ENCODE results near the gene CBFA2T2.
"Not testable (repeated sequence)": the region's sequence is repeated elsewhere in the genome, so short reads cannot be mapped to it uniquely, and the experiment has no call there.

The CBFA2T2 gene

DNA sequence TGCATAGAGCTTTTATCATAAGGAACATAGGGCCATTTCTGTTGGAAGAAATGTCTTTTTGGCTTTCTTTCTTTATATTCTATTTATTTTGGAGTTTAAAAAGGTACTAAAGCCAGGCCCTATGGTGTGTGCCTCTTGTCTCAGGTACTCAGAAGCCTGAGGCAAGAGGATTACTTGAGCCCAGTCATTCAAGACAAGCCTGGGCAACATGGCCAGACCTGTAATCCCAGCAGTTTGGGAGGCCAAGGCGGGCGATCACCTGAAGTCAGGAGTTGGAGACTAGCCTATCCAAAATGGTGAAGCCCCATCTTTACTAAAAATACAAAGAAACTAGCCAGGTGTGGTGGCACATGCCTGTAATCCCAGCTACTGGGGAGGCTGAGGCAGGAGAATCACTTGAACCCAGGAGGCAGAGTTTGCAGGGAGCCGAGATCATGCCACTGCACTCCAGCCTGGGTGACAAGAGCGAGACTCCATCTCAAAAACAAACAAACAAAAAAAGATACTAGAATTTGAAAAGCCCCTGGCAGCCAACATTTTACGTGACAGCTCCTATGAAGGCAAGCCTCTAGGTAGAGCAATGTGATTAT lies 80.0 kb downstream of the CBFA2T2 start:
- Histone ChIP-seq H3K27me3 (ENCODE audit: insufficient read depth, insufficient read length) (no peaks in the 10 kb centered on the region), H3K9ac (ENCODE audit: insufficient read length, low read depth) (no peak overlapping the region), H3K4me3 (ENCODE audit: insufficient read length, low read depth) (no peak overlapping the region), H3K4me1 (ENCODE audit: insufficient read depth, insufficient read length) (peaks cover 5% of the 10 kb centered on the region), H3K9me3 (ENCODE audit: insufficient read depth, low read length) (peaks cover 9% of the 10 kb centered on the region), H3K36me3 (ENCODE audit: insufficient read depth, insufficient read length, low read length) (no peaks in the 10 kb centered on the region)
- DNase-seq (ENCODE audit: low read depth, low spot score), result no peak
- TF ChIP-seq YY1 (IDR thresholded peaks at IDR 0.05; ENCODE audit: insufficient read depth, insufficient read length), result no peak
- no peak for TF ChIP-seq SUZ12 (IDR thresholded peaks at IDR 0.05; ENCODE audit: extremely low read depth, insufficient read depth, insufficient read length)
- TF ChIP-seq ZNF274 (IDR thresholded peaks at IDR 0.05; ENCODE audit: low read depth, low read length), result no peak

DNA sequence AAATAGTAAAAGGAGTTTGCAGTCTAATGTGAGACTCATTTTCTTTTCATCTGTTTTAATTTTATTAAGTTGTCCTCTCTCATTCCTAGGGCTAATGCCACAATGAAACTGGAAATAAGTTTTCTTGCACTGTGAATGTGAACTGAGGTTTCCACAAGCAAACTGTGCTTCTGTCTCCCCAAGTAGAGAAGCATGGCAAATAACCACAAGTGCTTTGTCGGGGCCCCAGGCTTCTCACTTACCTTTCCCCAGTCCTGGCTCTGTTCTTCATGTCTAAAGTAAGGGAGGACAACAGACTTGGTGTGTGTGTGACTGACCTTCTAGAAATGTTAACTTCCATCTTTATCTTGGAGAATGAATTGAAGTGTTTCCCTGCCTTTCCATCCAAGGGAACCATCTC lies 80.8 kb downstream of the CBFA2T2 start:
- no peak for DNase-seq (ENCODE audit: low read depth, low spot score)

DNA sequence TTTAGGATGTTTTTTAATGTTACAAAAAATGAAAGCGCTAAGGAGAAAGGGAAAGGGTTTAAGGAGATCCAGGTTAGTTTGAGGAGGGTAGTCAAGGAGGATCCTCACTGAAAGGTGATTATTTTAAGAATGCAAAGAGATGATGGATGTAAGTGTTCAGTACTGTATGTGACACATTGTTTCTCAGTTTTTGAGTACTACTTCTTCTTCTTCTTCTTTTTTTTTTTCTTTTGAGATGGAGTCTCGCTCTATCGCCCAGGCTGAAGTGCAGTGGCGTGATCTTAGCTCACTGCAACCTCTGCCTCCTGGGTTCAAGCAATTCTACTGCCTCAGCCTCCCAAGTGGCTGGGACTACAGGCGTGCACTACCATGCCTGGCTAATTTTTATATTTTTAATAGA lies 83.4 kb downstream of the CBFA2T2 start:
- H3K27me3 ChIP-seq (ENCODE audit: insufficient read depth, insufficient read length); DNase-seq (ENCODE audit: low read depth, low spot score); H3K9ac ChIP-seq (ENCODE audit: insufficient read length, low read depth); H3K36me3 ChIP-seq (ENCODE audit: insufficient read depth, insufficient read length, low read length); H3K4me1 ChIP-seq (ENCODE audit: insufficient read depth, insufficient read length); H3K9me3 ChIP-seq (ENCODE audit: insufficient read depth, low read length); H3K4me3 ChIP-seq (ENCODE audit: insufficient read length, low read depth): not testable (repeated sequence)

More for the DNA sequence above, 80.8 kb downstream of the CBFA2T2 start:
- no peak overlapping the region for H3K9ac ChIP-seq (ENCODE audit: insufficient read length, low read depth)
- H3K9me3 ChIP-seq (ENCODE audit: insufficient read depth, low read length), result peaks cover 9% of the 10 kb centered on the region
- H3K27me3 ChIP-seq (ENCODE audit: insufficient read depth, insufficient read length), result no peaks in the 10 kb centered on the region
- peaks cover 5% of the 10 kb centered on the region for H3K4me1 ChIP-seq (ENCODE audit: insufficient read depth, insufficient read length)
- H3K36me3 ChIP-seq (ENCODE audit: insufficient read depth, insufficient read length, low read length), result no peaks in the 10 kb centered on the region
- TF ChIP-seq ZNF274 (IDR thresholded peaks at IDR 0.05; ENCODE audit: low read depth, low read length) (no peak), YY1 (IDR thresholded peaks at IDR 0.05; ENCODE audit: insufficient read depth, insufficient read length) (no peak), SUZ12 (IDR thresholded peaks at IDR 0.05; ENCODE audit: extremely low read depth, insufficient read depth, insufficient read length) (no peak)
- no peak overlapping the region for H3K4me3 ChIP-seq (ENCODE audit: insufficient read length, low read depth)

DNA sequence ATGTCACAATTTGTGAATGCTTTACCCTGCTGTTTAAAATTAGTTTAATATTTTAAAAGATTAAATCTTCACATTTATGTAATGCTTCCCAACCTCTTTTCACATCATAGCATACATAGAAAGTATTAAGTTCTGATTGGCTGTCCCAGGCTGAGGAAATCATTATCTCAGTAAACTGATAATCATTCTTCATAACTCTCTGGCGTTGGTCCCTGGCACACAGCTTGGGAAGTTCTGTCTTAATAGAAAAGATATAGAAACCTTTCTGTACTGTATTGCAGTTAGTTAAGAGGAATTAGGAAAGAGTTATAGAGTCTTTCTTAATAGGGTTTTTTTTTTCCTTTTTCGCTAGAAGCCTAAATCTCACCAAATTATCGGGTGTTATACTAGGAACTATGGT lies 85.4 kb downstream of the CBFA2T2 start:
- Histone ChIP-seq H3K27me3 (ENCODE audit: insufficient read depth, insufficient read length) (no peaks in the 10 kb centered on the region), H3K9me3 (ENCODE audit: insufficient read depth, low read length) (peaks cover 9% of the 10 kb centered on the region), H3K4me1 (ENCODE audit: insufficient read depth, insufficient read length) (no peaks in the 10 kb centered on the region), H3K36me3 (ENCODE audit: insufficient read depth, insufficient read length, low read length) (no peaks in the 10 kb centered on the region), H3K9ac (ENCODE audit: insufficient read length, low read depth) (no peak overlapping the region), H3K4me3 (ENCODE audit: insufficient read length, low read depth) (no peak overlapping the region)
- no peak for DNase-seq (ENCODE audit: low read depth, low spot score)
- TF ChIP-seq ZNF274 (IDR thresholded peaks at IDR 0.05; ENCODE audit: low read depth, low read length) (no peak), YY1 (IDR thresholded peaks at IDR 0.05; ENCODE audit: insufficient read depth, insufficient read length) (no peak), SUZ12 (IDR thresholded peaks at IDR 0.05; ENCODE audit: extremely low read depth, insufficient read depth, insufficient read length) (no peak)

DNA sequence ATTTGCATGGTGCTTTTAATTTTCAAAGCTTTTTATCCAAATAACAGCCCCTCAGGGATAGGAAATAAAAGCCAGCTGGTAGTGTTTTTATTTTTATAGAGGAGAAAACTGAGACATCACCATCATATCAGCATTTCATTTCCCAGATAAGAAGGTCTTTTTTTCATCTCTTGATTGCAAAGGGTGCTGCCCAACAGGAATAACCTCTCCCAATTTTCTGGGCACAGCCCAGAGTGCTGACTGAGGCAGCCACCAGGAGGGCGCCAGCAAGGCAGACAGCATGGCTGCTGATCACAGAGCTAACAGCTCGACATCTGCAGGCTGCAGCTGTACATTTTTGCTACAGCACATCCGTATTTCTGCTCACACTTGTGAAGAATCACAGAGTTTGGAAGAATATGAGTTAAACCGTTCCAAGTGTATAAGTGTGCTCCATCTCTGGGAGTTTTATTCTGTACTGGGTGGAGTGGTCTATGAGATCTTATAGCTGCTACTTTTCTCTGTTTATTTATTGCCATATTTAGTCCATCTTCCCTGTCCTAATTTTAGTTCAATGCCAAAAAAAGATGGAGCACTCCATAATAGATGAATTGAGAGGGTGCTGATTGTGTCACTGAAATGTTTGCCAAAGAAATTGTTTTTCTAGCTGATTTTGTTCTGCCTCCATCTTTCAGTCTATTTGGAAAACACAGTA lies 86.7 kb downstream of the CBFA2T2 start:
- TF ChIP-seq SUZ12 (IDR thresholded peaks at IDR 0.05; ENCODE audit: extremely low read depth, insufficient read depth, insufficient read length), result no peak
- TF ChIP-seq ZNF274 (IDR thresholded peaks at IDR 0.05; ENCODE audit: low read depth, low read length), result no peak
- no peak for TF ChIP-seq YY1 (IDR thresholded peaks at IDR 0.05; ENCODE audit: insufficient read depth, insufficient read length)
- H3K4me1 ChIP-seq (ENCODE audit: insufficient read depth, insufficient read length), result no peaks in the 10 kb centered on the region
- no peaks in the 10 kb centered on the region for H3K36me3 ChIP-seq (ENCODE audit: insufficient read depth, insufficient read length, low read length)
- no peak overlapping the region for H3K4me3 ChIP-seq (ENCODE audit: insufficient read length, low read depth)
- DNase-seq (ENCODE audit: low read depth, low spot score), result no peak
- no peaks in the 10 kb centered on the region for H3K27me3 ChIP-seq (ENCODE audit: insufficient read depth, insufficient read length)
- H3K9me3 ChIP-seq (ENCODE audit: insufficient read depth, low read length), result peaks cover 9% of the 10 kb centered on the region
- H3K9ac ChIP-seq (ENCODE audit: insufficient read length, low read depth), result no peak overlapping the region

DNA sequence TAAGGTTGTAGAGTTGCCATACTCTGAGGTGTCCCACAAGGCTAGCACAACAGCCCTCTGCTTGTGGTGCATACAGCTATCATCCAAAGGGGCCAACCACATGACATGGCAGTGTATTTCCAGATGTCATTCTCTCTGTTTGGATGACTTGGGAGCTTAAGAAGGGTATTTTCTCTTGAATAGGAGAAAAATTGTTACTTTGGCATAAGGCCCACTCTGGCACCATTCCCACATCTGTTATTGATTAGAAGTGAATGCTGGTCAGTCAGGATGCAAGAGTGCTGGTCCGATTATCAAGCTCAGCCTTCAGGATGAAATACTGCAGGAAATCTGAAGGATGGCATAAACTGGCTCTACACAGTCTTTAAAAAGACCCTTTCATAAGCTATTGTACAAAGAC lies 88.6 kb downstream of the CBFA2T2 start:
- DNase-seq (ENCODE audit: low read depth, low spot score), result no peak
- no peaks in the 10 kb centered on the region for H3K4me1 ChIP-seq (ENCODE audit: insufficient read depth, insufficient read length)

DNA sequence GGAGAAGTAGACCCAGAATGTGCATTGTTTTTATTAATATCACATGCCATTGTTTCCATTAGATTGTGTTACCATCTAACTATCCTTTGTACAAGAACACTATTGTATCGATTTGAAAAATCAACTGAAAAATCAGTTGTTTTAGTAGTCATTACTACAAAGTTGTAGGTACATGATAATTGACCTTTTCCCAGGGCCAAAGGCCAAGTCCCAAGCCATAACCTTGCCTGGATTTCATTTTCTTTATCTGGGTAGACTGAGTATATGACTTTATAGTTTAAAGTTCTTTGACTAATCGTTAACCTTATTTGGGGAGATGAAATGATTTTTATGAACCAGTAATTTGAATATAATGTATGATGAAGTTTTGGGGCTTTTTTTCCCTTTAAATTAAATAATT lies 93.2 kb downstream of the CBFA2T2 start:
- H3K9me3 ChIP-seq (ENCODE audit: insufficient read depth, low read length), result no peaks in the 10 kb centered on the region
- no peaks in the 10 kb centered on the region for H3K36me3 ChIP-seq (ENCODE audit: insufficient read depth, insufficient read length, low read length)
- no peaks in the 10 kb centered on the region for H3K27me3 ChIP-seq (ENCODE audit: insufficient read depth, insufficient read length)
- TF ChIP-seq ZNF274 (IDR thresholded peaks at IDR 0.05; ENCODE audit: low read depth, low read length) (no peak), SUZ12 (IDR thresholded peaks at IDR 0.05; ENCODE audit: extremely low read depth, insufficient read depth, insufficient read length) (no peak), YY1 (IDR thresholded peaks at IDR 0.05; ENCODE audit: insufficient read depth, insufficient read length) (no peak)
- no peaks in the 10 kb centered on the region for H3K4me1 ChIP-seq (ENCODE audit: insufficient read depth, insufficient read length)
- H3K4me3 ChIP-seq (ENCODE audit: insufficient read length, low read depth), result no peak overlapping the region
- no peak overlapping the region for H3K9ac ChIP-seq (ENCODE audit: insufficient read length, low read depth)
- no peak for DNase-seq (ENCODE audit: low read depth, low spot score)

More for the DNA sequence above, 88.6 kb downstream of the CBFA2T2 start:
- no peaks in the 10 kb centered on the region for H3K36me3 ChIP-seq (ENCODE audit: insufficient read depth, insufficient read length, low read length)
- no peak overlapping the region for H3K9ac ChIP-seq (ENCODE audit: insufficient read length, low read depth)
- H3K27me3 ChIP-seq (ENCODE audit: insufficient read depth, insufficient read length), result no peaks in the 10 kb centered on the region
- H3K4me3 ChIP-seq (ENCODE audit: insufficient read length, low read depth), result no peak overlapping the region
- H3K9me3 ChIP-seq (ENCODE audit: insufficient read depth, low read length), result no peaks in the 10 kb centered on the region
- TF ChIP-seq YY1 (IDR thresholded peaks at IDR 0.05; ENCODE audit: insufficient read depth, insufficient read length), result no peak
- no peak for TF ChIP-seq SUZ12 (IDR thresholded peaks at IDR 0.05; ENCODE audit: extremely low read depth, insufficient read depth, insufficient read length)
- TF ChIP-seq ZNF274 (IDR thresholded peaks at IDR 0.05; ENCODE audit: low read depth, low read length), result no peak

All from NT2/D1 (cell line).